GM18519 (cell line): ENCODE measurements around the gene STXBP2.

Experiments
- ATAC-seq: cut with Tn5 transposase; IDR thresholded peaks from one replicate; pipeline ENCODE4 v1.9.1; 2021; ENCODE audit warnings: mild to moderate bottlenecking, moderate library complexity; ENCODE audit not compliant: unreplicated experiment, low FRiP score

STXBP2 gene

DNA sequence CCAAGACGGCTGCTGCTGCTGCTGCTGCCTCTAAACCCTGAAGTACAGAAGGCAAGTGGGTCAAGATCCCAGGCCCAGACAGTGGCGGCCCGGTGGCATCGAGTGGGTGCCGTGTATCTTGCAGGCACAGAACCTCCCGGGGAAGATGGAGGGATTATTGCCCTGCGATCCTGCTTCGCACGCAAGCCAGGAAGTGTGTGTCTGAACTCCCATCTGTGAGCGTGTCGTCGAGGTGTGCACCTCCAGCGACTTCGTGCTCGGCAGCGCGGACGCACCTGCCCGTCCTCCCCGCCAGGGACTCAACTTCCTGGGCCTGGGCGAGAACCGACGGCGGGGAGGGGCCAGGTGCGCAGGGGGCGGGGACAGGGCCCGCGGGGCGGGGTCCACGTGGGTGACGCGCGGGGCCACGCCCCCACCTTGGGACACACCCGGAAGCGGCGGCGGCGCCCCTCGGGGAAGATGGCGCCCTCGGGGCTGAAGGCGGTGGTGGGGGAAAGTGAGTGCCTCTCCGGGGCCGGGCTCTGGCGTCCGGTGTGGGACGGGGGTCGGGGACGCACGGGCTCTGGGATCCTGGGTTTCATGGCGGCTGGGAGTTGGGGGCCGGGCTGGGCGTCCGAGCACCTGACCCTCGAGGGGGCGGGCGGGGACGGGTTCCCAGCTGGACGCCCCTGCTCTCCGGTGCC is at the start of gene STXBP2:
Gene STXBP2, plus strand, starts transcription at position 420 of the 683 bp plus-strand sequence. Its CDS starts 40 bp downstream, at position 460.
- ATAC-seq = no peak

DNA sequence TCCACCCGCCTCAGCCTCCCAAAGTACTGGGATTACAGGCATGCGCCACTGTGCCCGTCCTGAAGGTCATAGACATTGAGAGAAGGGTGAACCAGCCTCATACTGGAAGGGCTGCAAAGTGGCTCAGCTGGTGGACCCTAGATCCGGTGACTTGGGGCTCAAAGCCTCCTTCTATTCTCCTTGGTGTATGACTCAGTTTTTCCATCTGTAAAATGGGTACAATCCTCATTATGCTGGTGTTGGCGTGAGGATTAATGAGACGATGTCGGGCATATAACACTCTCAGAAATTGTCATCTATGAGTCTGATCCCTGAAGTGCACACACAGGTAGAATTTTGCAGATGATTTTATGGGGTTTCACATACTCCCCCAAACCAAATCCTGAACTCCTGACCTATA is 47.1 kb upstream of the STXBP2 start:
- ATAC-seq = no peak

DNA sequence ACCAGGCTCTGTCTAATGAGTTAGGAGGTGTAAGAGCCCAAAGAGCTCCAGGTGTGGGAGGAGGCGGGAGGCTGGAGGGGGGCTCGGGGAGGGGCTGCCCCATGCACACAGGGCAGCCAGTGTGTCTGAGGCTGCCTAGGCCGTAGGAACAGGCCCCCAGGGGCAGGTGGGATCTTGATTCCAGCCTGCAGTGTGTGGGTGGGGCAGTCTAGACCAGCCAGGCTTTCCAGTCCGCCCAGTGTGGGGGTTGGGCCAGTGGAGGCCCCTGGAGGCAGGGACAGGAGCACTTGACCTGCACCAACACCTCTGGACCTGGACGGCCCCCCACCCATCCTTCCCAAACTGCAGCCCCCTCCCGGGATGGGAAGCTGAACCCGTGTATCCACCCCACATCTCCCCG is 46.7 kb upstream of the STXBP2 start:
- no peak for ATAC-seq

DNA sequence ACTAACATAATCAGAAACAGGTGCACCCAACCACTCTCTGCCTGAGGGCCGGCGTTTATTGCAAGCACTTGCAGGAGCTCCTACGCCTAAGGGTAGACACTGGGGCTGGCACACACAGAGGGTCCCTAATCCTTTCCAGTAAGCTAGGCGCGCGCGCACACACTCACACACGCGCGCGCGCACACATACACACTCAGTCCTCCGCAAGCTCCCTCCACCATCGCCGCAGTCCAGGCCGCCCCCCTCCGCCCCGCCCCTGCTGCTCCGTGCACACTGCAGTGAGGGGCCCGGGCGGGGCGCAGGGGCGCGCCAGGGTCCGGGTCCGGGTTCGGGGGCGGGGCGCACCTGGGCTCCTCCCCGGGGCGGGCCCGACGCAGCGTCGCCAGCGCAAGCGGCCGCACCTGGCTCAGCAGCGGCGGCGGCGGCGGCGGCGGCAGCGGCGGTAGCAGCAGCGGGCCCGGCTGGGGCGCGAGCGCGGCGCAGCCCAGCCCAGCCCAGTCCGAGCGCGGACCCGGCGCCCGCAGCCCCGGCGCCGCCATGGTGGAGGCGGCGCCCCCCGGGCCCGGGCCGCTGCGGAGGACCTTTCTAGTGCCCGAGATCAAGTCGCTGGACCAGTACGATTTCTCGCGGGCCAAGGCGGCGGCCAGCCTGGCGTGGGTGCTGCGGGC is 41.3 kb upstream of the STXBP2 start, which contains the start of gene CAMSAP3:
Gene CAMSAP3, plus strand, starts transcription at position 398 of the 668 bp plus-strand sequence. Its CDS starts 140 bp downstream, at position 538.
- ATAC-seq = no peak

DNA sequence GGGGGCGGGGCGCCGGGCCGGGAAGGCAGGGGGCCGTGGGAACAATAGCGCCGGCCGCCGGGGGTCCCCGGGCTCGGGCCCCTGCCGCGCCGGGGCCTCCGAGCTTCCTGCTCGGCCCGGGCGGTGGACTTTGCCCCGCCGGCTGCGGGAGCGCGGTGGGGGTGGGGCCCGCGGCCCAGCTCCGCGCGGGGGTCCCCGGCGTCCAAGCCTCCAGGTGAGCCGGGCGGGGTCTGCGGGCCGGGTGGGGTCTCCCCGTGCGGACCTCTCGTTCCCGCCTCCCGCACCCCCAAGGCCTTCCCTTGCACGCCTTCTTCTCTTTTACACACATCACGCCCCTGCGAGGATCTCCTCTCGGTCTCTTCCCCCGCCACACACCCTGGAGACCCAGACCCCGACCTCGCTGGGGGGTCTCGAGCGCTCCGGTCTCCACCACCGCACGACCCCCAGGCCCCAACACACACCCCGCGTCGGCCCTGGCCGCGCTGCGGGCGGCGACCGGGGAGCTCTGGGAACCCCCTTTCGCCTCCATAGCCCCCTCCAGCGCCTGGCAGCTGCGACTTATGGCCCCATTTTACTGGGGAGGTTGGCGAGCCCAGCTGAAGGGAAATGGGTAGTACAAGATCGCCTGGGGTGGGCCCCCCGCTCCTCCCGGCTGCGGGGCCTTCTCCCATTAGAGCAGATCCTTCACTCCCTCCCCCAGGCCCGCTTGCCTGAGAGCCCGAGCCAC is 40.5 kb upstream of the STXBP2 start:
- ATAC-seq = no peak

DNA sequence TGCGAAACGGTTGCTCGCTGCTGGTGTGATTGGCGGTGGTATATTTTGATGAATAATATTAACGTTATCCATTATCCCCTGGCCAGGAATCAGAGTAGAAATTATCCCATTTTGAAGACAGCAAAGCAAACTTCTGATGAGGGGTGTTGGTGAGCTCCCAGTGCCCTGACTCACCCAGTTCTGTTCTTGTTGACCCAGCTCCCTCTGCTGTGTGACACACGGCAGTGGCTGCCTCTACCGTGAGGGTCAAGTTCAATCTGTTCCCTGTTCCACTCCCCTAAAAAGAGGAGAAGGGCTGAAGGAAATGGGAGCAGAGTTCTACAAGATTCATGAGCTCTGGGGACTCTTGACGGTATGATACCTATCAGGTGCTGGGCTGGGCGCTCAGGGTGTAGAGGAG is 39.2 kb upstream of the STXBP2 start:
- no peak for ATAC-seq

DNA sequence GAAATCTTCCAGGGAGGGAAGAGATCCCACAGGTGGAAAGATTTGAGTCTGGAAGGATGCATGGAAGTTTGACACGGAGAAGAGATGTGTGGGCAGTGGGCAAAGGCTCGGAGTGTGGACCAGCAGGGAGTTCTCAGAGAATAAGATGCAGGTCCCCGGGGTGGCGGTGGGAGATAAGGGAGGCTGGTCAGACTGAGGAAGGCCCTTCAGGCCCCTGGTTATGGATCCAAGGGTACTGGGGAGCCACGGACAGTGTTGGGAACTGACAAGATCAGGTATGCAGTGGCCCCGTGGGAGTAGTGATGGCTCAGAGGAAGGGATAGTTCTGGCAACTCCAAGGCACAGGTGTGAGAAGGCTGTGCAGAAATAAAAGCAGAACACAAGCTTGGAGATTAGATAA is 38.7 kb upstream of the STXBP2 start:
- ATAC-seq = no peak

GRCh38 chr19:7600721-7601120 is 36.2 kb upstream of the STXBP2 start:
- ATAC-seq = no peak

GRCh38 chr19:7602240-7602934 is 34.5 kb upstream of the STXBP2 start:
- no peak for ATAC-seq

- no peak for ATAC-seq
Observed at GRCh38 chr19:7602935-7603497, 33.9 kb upstream of the STXBP2 start.

- no peak for ATAC-seq
Observed at GRCh38 chr19:7603919-7604318, 33.0 kb upstream of the STXBP2 start.

- no peak for ATAC-seq
Observed at GRCh38 chr19:7605490-7606222, 31.3 kb upstream of the STXBP2 start.

DNA sequence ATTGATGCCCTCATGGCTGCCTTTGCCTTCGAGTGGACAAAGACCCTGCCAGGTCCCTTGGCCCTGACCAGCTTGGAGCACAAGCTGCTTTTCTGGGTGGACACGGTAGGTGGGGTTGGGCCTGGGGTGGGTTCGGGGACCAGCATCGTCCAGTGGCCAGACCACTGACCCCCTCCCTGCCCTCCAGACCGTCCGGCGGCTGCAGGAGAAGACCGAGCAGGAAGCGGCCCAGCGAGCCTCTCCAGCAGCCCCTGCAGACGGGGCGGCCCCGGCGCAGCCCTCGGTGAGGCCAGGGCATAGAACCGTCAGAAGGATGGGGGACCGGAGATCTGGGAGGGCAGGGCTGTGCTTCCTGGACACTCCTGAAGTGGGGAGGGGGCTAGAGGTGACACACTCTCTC is 30.6 kb upstream of the STXBP2 start:
- ATAC-seq = no peak

DNA sequence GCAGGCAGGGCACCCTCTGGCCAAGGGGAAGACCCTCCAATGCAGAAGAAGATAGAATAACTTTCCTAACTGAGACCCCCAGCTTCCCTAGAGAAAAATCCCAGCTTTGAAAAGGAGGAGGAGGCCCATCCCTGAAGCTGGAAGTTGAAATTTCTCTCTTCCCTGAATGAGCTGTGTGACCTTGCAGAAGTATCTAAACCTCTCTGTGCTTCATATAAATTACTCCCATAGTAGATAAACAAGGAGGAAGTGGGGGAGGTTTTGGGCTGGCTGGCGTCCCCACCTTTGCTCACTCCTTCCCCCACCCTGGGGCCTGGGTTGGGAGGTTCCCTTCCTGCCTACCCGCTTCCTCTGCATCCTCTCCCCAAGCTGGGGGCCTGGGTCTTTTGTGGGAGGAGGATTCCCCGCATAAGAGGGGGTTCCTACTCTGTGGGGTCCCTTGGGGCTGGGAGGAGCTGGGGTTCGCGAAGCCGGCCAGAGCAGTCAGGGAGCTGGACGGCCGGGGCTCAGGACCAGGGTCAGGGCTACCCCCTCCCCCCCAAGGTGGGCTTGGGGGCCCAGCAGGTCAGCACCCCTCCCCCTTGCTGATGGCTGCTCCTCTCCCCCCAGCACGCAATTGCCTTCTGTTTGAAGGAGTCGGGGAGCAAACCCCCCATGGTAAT is 29.6 kb upstream of the STXBP2 start:
- no peak for ATAC-seq

DNA sequence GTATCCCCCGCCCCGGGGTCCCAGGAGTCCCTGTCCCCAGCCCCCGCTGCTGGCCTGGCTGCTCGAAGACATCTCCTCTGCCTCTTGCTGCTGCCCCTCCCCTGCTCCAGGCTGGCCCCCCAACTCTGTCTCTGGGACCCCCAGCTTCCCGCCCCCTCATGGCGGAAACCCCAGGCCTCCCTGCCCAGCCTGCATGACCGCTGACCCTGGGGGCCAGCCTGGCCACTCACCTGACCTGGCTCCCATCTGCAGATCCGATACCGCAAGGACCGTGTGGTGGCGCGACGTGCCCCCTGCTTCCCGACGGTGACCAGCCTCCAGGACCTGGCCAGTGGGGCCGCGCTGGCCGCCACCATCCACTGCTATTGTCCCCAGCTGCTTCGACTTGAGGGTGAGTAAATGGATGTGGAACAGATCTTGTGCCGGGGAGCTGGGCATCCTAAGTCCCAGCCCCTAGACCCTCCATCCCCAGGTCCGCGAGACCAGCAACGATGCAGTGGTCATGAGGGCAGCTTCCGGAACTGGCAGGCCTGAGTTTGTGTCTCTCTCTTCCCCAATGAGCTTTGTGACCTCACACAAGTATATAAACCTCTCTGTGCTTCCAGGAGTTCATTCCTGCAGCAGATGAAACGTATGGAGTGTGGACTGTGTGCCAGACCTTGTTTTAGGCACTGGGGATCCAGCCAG is 28.9 kb upstream of the STXBP2 start:
- ATAC-seq = no peak

DNA sequence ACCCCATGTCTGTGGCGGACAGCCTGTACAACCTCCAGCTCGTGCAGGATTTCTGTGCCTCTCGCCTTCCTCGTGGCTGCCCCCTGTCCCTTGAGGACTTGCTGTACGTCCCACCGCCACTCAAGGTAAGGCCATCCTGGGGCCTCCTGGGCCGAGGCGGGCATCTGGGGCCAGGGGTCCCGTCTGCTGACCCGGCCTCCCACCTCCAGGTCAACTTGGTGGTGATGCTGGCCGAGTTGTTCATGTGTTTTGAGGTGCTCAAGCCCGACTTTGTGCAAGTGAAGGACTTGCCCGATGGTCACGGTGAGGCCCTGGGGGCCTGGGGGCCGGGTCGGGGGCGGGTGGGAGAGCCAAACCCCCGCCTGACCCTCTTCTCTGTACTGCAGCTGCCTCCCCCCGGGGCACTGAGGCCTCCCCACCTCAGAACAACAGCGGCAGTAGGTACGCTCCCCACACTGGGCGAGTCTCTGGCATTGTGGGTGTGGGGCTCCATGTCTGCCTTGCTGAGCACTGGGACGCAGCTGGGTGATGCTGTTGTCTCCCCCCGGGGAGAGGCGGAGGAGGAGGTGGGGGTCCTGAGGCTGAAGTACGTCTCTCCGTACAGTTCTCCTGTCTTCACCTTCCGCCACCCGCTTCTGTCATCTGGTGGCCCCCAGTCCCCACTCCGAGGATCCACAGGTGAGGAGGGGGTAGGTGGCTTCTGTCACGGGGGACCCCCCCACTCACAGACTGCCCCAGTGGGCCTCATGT is 26.2 kb upstream of the STXBP2 start:
- ATAC-seq = no peak

GRCh38 chr19:7611541-7612279 is 25.2 kb upstream of the STXBP2 start:
- no peak for ATAC-seq
